Superior temporal gyrus (tissue), 1 donor: ENCODE data around the gene NME3.

Experiments used
- DNase-seq: peaks from one replicate; pipeline ENCODE4 v3.0.0-alpha.2; 2016; ENCODE audit errors: extremely low spot score

The NME3 gene

GRCh38 chr16:1727651-1728624, 43.4 kb downstream of the NME3 start:
- no peak for DNase-seq

- DNase-seq: no peak
Measured at GRCh38 chr16:1726661-1727502, 44.5 kb downstream of the NME3 start.

- DNase-seq: no peak
Measured at GRCh38 chr16:1724491-1724890, 46.9 kb downstream of the NME3 start.

GRCh38 chr16:1723450-1724147, 47.7 kb downstream of the NME3 start:
- DNase-seq: peak; percentile 86

GRCh38 chr16:1721372-1721771, 50.0 kb downstream of the NME3 start:
- peak; percentile 5 for DNase-seq
